ENCODE data around the gene KCNAB3. TPM values are rescaled to one million over a fixed set of nuclear protein-coding genes. Genes with fewer than 3 reads are reported as not detected.

KCNAB3 gene
- total RNA-seq, 4 donors from 2014 or later: 0.40 to 3.7 (median 1.5) TPM

DNA sequence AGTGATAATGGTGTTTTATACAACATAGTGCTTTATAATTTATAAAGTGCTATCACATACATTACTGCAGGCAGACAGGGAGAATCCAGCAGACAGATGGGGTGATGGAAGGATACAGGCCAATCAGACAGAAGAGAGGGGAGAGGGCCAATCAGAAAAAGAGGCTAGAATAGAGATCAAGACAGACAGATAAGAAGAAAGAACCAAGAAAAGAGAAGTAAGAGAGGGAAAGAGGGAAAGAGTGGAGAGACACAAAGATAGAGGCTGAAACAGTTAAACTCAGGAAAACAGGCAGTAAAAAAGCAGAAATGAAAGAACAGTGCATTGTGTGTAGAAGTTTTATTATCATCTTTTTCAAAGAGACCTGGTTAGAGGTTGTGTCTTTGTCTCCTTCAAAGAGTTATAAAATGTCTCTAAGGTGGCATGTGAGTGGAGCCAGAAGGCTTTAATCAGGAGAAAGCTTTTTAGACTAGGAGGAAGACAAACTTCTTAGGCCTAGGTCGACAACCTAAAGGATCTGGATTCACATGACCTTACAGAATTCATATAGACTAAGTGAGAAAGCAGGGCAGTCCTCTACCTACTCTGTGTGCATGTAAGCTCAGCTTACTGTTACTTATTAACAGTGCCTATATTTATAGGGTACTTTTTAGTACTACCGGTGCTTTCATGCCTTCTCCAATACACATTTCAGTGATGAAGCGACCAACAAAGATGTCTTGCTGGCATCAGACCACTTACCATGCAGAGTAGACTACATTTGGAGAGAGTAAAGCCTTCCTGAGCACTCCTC lies 49.4 kb downstream of the KCNAB3 start:
- no peak for DNase-seq
- Histone ChIP-seq H3K4me3 (replicated peaks in 1 of 3) (no peak overlapping the region), H3K36me3 (no peaks in the 10 kb centered on the region), H3K27me3 (no peaks in the 10 kb centered on the region), H3K4me1 (peaks cover 10 to 15% of the 10 kb centered on the region in 2 donors), H3K9me3 (no peaks in the 10 kb centered on the region), H3K27ac (no peak overlapping the region)
- intact Hi-C loops (cut with DNase I): no loop called here
- TF ChIP-seq POLR2A (IDR thresholded peaks at IDR 0.05): no peak
- TF ChIP-seq, protein P1, sequence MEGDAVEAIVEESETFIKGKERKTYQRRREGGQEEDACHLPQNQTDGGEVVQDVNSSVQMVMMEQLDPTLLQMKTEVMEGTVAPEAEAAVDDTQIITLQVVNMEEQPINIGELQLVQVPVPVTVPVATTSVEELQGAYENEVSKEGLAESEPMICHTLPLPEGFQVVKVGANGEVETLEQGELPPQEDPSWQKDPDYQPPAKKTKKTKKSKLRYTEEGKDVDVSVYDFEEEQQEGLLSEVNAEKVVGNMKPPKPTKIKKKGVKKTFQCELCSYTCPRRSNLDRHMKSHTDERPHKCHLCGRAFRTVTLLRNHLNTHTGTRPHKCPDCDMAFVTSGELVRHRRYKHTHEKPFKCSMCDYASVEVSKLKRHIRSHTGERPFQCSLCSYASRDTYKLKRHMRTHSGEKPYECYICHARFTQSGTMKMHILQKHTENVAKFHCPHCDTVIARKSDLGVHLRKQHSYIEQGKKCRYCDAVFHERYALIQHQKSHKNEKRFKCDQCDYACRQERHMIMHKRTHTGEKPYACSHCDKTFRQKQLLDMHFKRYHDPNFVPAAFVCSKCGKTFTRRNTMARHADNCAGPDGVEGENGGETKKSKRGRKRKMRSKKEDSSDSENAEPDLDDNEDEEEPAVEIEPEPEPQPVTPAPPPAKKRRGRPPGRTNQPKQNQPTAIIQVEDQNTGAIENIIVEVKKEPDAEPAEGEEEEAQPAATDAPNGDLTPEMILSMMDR (IDR thresholded peaks at IDR 0.05): no peak
- 76 to 86% methylated on average over 3 of the region's 3 CpGs for WGBS, 2 donors

DNA sequence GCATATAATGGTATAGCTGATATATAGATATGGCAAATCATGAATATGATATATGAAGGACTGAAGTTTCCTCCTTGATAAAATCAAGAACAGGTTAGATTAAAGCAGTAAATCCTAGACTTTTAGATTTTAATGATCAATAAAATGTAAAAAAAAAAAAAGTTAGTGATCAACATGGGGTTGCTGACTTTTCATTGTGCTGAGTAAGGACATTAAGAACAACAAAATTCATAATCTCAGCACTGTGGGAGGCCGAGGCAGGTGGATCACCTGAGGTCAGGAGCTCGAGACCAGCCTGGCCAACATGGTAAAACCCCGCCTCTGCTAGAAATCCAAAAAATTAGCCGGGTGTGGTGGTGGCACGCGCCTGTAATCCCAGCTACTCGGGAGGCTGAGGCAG lies 51.4 kb downstream of the KCNAB3 start:
- TF ChIP-seq, protein P1 (IDR thresholded peaks at IDR 0.05): no peak
- no peak for TF ChIP-seq POLR2A (IDR thresholded peaks at IDR 0.05)
- intact Hi-C loops (cut with DNase I): no loop called here
- H3K4me3 ChIP-seq (replicated peaks in 1 of 3): no peak overlapping the region
- peaks cover 5 to 10% of the 10 kb centered on the region in 2 donors for H3K4me1 ChIP-seq
- no peaks in the 10 kb centered on the region for H3K9me3 ChIP-seq
- H3K36me3 ChIP-seq: no peaks in the 10 kb centered on the region
- no peaks in the 10 kb centered on the region for H3K27me3 ChIP-seq
- no peak overlapping the region for H3K27ac ChIP-seq
- WGBS, 2 donors: 93 to 96% methylated on average over 7 of the region's 7 CpGs
- no peak for DNase-seq

DNA sequence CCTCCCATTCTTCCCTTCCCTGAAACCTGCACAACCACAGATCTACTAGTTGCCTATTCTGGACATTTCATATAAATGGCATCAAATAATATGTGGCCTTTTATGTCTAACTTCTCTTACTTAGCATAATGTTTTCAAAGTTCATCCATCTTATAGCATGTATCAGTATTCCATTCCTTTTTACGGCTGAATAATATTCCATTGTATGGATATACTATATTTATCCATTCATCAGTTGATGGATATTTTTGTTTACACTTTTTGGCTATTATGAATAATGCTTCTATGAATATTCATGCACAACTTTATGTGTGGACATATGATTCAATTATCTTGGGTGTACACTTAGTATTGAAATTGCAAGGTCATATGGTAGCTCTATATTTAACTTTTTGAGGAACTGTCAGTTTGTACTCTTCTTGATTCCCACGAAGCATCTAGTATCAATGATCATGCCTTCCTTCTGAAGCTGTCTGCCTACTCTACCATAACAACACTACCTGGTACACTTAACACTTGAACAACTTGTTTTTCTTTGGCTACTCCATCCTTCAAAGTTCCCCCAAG lies 53.8 kb downstream of the KCNAB3 start:
- Histone ChIP-seq H3K4me3 (replicated peaks in 1 of 3) (no peak overlapping the region), H3K27ac (no peak overlapping the region), H3K9me3 (no peaks in the 10 kb centered on the region), H3K36me3 (no peaks in the 10 kb centered on the region), H3K27me3 (no peaks in the 10 kb centered on the region), H3K4me1 (peaks cover 5 to 6% of the 10 kb centered on the region in 2 donors)
- intact Hi-C loops (cut with DNase I): no loop called here
- no peak for DNase-seq
- WGBS, 2 donors: 63 to 68% methylated on average over 2 of the region's 2 CpGs
- TF ChIP-seq POLR2A (IDR thresholded peaks at IDR 0.05): no peak
- TF ChIP-seq, protein P1 (IDR thresholded peaks at IDR 0.05): no peak

- no peaks in the 10 kb centered on the region for H3K9me3 ChIP-seq
- H3K27ac ChIP-seq: no peak overlapping the region
- no peaks in the 10 kb centered on the region for H3K27me3 ChIP-seq
- WGBS, 2 donors: 65 to 68% methylated on average over 4 of the region's 4 CpGs
- no peak for DNase-seq
- no peak overlapping the region for H3K4me3 ChIP-seq (replicated peaks in 1 of 3)
- TF ChIP-seq POLR2A (IDR thresholded peaks at IDR 0.05): no peak
- TF ChIP-seq, protein P1 (IDR thresholded peaks at IDR 0.05): no peak
- intact Hi-C loops (cut with DNase I): no loop called here
- H3K4me1 ChIP-seq: peaks cover 5 to 6% of the 10 kb centered on the region in 2 donors
- H3K36me3 ChIP-seq: no peaks in the 10 kb centered on the region
Observed at GRCh38 chr17:7873051-7873450, 56.6 kb downstream of the KCNAB3 start.

Small RNA genes lying within 50 kb of the gene (small RNA-seq; reads per million reads assigned to genes)
- 97.6 reads per million, percentile 96 among the genes with 10 or more reads in this experiment for gene SCARNA21

Other genes starting within 250 kb of the KCNAB3 start
- 10 to 100 TPM; 16.4 to 66.4 (median 35.6) TPM for gene TP53, start 242.4 kb downstream of the KCNAB3 start, total RNA-seq
- gene WRAP53, start 241.4 kb downstream of the KCNAB3 start, total RNA-seq: 1 to 10 TPM; 2.9 to 8.0 (median 4.6) TPM
- under 1 TPM in 3 of 4 donors, not detected in 1; 0.27 to 0.38 (median 0.33) TPM for gene EFNB3, start 224.7 kb downstream of the KCNAB3 start, total RNA-seq
- under 1 TPM in 3 of 4 donors, not detected in 1; under 0.01 to 0.22 (median 0.20) TPM for gene DNAH2, start 212.1 kb downstream of the KCNAB3 start, total RNA-seq
- gene KDM6B, start 95.6 kb downstream of the KCNAB3 start, total RNA-seq: 10 to 100 TPM in 2 of 4 donors, 1 to 10 TPM in 2; 4.8 to 14.4 (median 10.4) TPM
- gene TMEM88, start 74.8 kb downstream of the KCNAB3 start, total RNA-seq: 10 to 100 TPM; 12.3 to 39.5 (median 18.4) TPM
- 100 to 1,000 TPM in 2 of 4 donors, 10 to 100 TPM in 2; 24.6 to 180 (median 79.6) TPM for gene NAA38, start 72.3 kb downstream of the KCNAB3 start, total RNA-seq
- gene CYB5D1, start 71.9 kb downstream of the KCNAB3 start, total RNA-seq: 10 to 100 TPM; 14.9 to 29.5 (median 23.5) TPM
- 100 to 1,000 TPM in 1 of 4 donors, 10 to 100 TPM in 3; 78.9 to 117 (median 91.4) TPM for gene CHD3, start 41.1 kb downstream of the KCNAB3 start, total RNA-seq
- gene RNF227, start 13.6 kb downstream of the KCNAB3 start, total RNA-seq: 1 to 10 TPM; 1.1 to 4.3 (median 2.2) TPM
- 10 to 100 TPM; 40.2 to 59.0 (median 53.4) TPM for gene TRAPPC1, start 2.1 kb upstream of the KCNAB3 start, total RNA-seq
- gene CNTROB, start 2.4 kb upstream of the KCNAB3 start, total RNA-seq: 10 to 100 TPM; 21.0 to 35.9 (median 28.0) TPM
- gene GUCY2D, start 72.8 kb upstream of the KCNAB3 start, total RNA-seq: not detected
- 1 to 10 TPM in 3 of 4 donors, under 1 TPM in 1; 0.67 to 3.3 (median 1.1) TPM for gene ALOX15B, start 109.2 kb upstream of the KCNAB3 start, total RNA-seq
- not detected for gene ALOX12B, start 157.9 kb upstream of the KCNAB3 start, total RNA-seq
- gene ALOXE3, start 188.7 kb upstream of the KCNAB3 start, total RNA-seq: not detected
- gene HES7, start 194.2 kb upstream of the KCNAB3 start, total RNA-seq: 1 to 10 TPM in 1 of 4 donors, not detected in 3; 1.7 TPM
- 100 to 1,000 TPM in 3 of 4 donors, 10 to 100 TPM in 1; 85.2 to 148 (median 137) TPM for gene PER1, start 222.5 kb upstream of the KCNAB3 start, total RNA-seq
- 10 to 100 TPM; 30.6 to 35.2 (median 33.4) TPM for gene VAMP2, start 233.1 kb upstream of the KCNAB3 start, total RNA-seq
- gene TMEM107, start 246.5 kb upstream of the KCNAB3 start, total RNA-seq: 10 to 100 TPM; 19.7 to 34.7 (median 32.2) TPM